GM18505 (cell line): ENCODE measurements around the gene DCAF15.

Experiments
- ATAC-seq: cut with Tn5 transposase; IDR thresholded peaks from one replicate; pipeline ENCODE4 v1.9.1; 2021; ENCODE audit not compliant: unreplicated experiment
- POLR2A ChIP-seq: IDR thresholded peaks from 4 replicates; pipeline ENCODE4 v1.6.1; 2011; ENCODE audit warnings: borderline replicate concordance; ENCODE audit not compliant: insufficient read depth, insufficient read length; ENCODE audit errors: extremely low read depth

Gene DCAF15

DNA sequence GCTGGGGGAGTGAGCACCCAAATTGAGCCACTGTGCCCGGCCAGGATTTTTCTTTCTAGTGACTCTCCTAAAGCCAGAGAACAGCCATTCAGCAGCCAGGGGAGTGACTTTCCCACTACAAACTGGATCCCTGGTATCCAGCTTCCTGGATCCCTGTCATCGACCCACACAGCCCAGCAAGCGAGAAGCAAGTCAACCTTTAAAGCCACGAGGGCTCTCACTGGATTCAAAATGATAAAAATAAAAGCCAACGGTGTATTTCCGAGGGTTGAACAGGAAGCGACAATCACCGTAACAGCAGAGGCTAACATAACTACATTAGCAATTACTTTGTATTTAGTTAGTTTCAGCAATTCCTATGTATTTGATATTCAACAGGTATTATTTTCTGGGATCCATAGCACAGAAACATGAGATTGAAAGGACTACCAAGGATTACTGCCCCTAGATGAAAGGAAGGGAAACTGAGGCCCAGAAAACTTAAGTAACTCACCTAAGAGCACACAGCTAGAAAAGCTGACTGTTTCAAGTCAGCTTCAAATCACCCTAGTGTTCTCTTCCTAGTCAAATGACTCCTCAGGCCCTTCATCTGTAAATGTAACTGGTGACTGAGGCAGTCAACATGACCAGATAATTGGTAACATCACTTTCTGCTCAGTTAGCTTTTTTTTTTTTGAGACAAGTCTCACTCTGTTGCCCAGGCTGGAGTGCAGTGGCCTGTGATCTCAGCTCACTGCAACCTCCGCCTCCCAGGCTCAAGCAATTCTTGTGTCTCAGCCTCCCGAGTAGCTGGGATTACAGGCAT is 51.1 kb downstream of the DCAF15 start:
- no peak for TF ChIP-seq POLR2A
- ATAC-seq: no peak

DNA sequence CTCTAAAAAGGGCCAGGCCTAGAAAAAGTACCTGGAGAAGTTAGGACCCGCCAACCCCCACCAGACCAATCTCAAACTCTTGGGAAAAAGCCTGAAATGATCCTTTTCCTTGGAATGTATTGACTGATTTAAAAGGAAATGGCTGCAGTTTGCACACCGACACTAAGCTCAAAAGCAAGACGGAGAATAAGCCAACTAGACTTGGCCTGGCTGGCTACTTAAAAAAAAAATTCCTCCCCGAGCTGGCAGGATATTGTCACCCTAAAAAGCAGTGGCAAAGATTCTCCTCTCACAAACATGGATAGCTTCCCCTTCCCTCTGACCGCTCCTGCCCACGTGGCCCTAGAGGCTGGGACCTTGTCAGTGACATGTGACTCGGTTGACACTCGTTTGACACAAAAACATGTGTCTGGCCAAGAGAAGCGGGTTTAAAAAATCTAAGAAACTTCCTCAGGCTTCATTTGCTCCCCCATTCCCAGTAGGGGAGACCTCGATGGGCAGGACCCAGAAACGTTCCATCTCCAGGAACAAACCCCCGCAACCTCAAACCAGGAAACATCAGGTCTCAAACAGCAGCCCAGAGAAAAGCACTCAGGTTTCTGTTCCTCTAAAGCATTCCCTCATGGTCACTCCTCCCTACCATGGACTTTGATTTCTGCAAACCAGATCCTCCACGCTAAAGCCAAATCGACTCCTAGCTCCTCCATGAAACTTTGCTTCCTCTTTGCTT is 52.5 kb downstream of the DCAF15 start:
- TF ChIP-seq POLR2A: no peak
- ATAC-seq: no peak

DNA sequence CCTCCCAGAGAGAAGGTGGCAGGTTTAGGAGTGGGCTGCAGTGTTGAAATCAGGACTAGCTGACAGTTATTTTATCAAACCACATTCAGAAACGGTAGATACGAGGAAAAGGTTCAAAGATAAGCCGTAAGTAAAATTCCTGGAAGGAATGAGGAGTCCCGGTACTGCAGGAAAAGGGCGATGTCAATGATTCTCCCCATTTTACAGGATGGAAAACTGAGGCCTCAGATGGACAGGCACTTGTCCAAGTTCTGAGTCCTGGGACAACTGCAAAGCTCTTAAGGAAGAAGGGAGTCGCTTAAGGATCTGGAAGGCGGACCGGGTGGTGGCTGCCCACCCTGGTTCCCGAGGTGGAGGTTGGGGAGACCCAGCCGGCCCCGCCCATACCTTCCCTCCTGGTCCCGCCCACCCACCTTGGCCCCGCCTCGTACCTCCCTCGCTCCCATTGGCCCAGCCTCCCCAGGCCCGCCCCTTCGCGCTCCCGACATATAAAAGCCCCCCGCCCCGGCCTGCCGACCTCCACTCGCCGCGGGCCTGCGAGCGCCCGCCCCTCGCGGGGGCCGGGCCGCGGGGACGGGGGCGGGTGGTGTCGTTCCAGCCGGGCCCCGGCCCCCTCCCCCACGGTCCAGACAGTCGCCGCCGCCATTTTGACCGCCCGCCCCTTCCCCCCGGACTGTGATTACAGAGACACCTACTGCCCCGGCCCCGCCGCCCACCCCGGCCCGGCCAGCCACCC is 53.2 kb downstream of the DCAF15 start:
- ATAC-seq: peak; percentile 37
- peak; percentile 76 for TF ChIP-seq POLR2A

DNA sequence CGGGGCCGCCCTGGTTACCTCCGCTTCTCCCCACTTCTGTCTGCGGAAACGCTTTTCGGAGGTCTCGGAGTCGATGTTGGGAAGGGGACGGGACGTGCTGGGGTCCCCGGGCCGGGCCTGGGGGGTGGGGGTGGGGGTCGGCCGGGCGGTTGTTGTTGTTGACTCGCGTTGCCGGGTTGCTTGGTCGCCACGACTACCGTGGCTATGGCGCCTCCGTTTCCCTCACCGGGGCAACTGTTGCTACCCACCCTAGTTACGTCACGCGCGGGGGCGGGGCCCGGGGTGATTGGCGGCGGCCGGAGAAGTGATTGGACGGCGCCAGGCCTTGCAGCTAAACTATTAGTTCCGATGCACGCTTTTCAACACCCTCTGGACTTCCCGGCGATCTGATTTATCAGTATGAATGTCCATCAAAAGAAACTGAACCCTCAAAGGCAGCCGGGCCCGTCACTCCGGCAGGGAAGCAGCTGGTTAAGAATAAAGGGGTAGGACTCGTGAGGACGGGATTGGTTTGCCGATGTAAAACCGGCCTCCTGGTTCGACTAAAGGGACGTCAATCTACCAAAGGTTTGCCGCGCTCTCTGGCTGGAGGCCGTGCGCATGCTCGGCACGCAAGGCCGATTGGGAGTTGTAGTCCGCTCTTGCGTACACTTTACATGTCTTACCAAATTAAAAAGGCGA is 53.9 kb downstream of the DCAF15 start, which contains the start of gene RFX1:
Gene RFX1 (minus strand): TSS at position 236 of the 681 bp plus-strand sequence. CDS start 12,477 bp downstream, outside the sequence.
- no peak for TF ChIP-seq POLR2A
- ATAC-seq: peak; percentile 60

- ATAC-seq: peak; percentile 31
- peak; percentile 54 for TF ChIP-seq POLR2A
Measured at GRCh38 chr19:14006766-14007562, 54.7 kb downstream of the DCAF15 start.
